ENCODE data around the gene THADA. TPM values are rescaled to one million over a fixed set of nuclear protein-coding genes. Genes with fewer than 3 reads are reported as not detected.

Gene THADA
- total RNA-seq, 1 donor from 2014 or later = 40.4 TPM

DNA sequence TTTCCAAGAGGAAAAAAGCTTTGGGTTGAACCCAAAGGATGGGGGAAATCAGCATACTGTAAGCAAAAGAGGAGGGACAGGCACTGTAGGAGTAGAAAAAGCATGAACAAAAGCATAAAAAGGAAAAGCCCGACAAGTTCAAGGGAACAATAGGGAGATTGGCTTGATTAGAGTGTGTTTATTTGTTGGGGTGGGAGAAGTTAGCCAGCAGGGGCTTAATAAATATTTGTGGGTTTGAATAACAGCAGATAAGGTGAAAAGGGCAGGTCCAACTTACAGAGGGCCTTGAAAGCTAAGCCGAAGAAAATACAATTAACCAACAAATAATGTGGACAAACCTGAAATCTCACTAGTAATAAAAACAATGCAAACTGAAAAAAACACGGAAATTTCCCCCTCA, 126.7 kb downstream of the THADA start:
- intact Hi-C loops (cut with micrococcal nuclease) = no loop called here

GRCh38 chr2:43467891-43468290, 127.9 kb downstream of the THADA start:
- intact Hi-C loops (cut with micrococcal nuclease) = no loop called here

GRCh38 chr2:43465234-43465633, 130.6 kb downstream of the THADA start:
- intact Hi-C loops (cut with micrococcal nuclease) = no loop called here

DNA sequence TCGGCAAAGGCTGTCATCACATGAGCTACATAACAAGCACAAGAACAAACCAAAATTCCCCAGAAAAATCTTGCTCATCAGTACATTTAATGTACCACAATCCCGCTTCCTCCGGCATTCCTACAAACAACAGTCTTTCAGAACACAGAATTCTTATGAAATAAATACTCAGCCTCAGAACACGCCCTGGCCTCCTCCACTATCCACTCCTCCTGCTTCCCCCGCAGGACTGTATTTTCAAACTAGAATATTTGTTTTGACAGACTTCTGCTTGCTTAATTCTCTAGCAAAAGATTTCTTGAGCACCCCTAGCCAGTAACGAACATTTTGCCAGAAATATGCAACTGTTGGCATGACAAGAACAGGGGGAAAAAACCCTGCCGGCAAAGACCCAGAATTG, 131.2 kb downstream of the THADA start:
- intact Hi-C loops (cut with micrococcal nuclease) = no loop called here

DNA sequence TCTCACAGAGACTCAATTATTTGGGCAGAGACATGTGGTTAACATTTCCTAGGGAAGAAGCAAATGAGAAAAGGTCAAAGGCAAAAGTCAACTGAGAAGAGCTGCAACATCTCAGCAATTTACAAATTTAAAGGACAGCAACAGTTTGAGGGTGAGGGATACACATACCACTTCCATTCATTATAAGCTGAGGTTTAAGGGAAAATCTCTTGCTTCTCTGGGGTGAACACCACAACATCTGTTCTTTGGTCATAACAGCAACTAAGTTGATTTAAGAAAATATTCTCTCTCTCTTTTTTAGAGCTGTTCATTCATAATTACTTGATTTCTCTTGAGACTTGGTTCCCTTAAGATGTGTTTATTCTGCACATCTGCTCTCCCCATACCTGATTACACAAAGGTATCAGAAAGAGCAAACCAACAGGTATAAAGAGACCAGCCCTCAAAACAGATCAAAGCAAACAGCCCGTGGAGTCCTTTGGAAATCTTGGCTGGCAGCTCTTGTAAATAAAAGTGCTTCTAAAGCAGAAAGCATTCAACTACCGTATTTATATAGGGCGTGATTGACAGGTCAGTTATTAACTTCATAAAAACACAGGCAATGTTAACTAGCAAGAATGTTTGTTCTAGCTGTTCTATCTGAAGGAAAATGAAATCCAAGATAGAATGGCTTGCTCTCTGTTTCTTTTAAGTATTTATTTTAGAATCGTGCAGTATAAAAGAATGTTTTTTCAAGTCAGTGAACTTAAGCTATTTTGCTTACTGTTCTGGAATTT, 132.8 kb downstream of the THADA start:
- intact Hi-C loops (cut with micrococcal nuclease) = no loop called here

DNA sequence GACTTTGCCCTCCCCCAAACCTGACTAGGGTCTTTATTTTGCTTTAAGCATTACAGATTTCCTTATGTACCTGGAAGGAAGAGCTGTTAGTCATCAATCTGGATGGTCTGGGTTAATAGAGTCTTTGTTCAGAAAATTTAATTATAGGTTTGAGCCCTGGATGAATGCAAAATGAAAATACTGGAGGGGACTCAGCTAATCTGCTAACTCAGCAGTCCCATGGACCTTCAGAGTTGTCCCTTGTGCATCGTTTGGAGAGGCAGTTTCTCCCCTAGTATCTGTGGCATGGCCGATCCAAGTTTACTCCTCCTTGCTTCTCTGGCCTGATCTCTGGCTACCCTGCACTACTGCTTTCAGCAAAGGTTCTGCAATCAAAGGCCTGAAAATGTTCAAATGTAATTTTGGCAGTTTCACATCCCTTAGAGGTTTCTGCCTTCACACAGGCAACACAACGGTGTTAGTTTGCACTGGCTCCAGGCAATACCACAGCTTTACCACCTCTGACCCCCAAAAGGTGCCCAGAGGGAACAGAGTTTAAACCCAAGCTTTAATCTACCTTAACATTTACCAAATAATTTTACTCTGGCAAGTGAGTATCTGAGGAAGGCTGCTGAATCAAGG, 134.3 kb downstream of the THADA start:
- intact Hi-C loops (cut with micrococcal nuclease) = no loop called here

DNA sequence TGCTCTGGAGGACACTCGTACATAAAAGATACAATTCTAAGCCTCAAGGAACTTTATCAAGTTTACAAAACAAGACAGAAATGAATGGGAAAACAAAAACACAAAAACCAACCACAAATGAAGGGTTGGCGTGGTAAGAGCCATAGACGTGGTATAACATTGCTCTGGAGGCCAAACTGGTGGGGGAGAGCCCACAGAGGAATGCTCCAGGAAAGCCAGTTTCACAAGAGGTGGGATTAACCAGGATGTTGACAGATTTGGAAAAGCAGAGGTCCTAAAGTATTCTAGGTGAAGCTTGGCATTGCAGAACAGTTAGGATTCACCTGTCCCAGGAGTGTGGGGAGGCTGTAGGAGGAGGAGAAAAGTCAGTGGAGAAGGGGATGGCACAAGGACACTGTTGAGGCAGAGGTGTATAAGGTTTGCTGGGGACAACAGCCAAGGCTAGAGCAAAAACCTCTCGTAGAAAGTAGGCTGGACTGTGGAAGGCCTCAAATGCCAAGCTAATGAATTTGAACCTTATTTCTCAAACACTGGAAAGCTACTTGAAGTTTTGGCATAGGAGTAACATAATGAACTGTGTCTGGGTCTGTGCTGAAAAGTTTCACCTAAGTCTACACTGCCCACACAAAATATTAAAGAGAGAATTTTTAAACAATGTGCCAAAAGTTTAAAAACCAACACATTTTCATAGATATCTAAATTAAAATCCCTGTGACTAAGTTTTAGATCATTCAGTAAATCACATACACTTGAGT, 135.1 kb downstream of the THADA start:
- intact Hi-C loops (cut with micrococcal nuclease) = no loop called here

DNA sequence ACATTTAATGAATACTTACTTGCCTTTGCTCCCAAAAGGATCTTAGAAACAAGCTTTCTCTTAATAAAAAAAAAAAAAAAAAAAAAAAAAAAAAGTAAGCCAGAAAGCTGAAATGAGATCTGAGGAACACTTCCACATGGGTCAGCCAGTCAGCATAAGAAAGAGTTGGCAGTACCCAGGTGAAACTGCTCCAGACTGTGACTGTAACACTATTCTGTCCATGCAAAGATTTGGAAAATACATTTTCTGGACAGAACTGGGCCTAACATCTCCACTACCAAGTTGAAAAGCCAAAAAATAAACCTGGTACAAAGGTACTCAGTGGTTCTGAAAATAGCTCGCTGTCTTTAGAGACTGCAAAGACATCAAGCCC, 135.7 kb downstream of the THADA start:
- intact Hi-C loops (cut with micrococcal nuclease) = no loop called here

- intact Hi-C loops (cut with micrococcal nuclease) = no loop called here
Observed at GRCh38 chr2:43459446-43460173, 136.2 kb downstream of the THADA start.

GRCh38 chr2:43458014-43458628, 137.7 kb downstream of the THADA start:
- intact Hi-C loops (cut with micrococcal nuclease) = no loop called here

DNA sequence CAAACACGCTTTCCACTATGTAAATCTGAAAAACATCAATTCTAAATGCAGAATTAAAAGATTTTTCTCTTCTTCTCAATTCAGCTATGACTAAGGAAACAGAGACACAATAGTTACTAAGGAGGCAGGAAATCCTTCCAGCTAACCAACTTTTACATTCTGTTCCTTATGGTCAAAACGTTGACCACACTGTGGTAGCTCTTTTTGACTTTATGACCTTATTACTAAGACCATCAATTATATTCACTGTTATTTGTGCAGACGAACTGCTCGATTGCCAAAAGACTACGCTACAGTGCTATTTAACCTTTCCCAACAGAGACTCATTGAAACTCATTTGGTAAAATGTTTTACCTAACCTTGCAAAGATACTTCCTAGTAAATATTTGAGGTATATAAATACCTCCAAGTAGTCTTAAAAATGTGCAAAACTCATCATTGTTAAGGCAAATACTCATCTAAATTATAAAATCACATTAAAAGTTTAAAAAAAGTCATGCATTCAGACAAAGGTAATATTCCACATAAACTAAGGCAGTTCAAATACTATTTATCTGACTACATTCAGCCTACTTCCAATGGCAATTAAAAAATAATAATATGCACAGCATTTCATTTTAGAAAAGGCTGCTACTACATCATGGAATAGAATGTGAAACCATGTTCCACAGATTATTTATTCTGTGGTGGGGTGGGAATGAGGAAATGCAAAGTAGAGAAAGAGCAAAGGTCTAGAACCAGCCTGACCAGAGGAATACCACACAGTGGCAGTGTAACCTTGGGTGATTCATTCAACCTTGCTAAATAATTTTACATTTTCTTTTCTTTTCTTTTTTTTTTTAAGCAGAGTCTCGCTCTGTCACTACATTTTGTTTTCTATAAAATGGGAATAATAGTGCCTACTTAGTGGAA, 139.9 kb downstream of the THADA start:
- intact Hi-C loops (cut with micrococcal nuclease) = no loop called here

DNA sequence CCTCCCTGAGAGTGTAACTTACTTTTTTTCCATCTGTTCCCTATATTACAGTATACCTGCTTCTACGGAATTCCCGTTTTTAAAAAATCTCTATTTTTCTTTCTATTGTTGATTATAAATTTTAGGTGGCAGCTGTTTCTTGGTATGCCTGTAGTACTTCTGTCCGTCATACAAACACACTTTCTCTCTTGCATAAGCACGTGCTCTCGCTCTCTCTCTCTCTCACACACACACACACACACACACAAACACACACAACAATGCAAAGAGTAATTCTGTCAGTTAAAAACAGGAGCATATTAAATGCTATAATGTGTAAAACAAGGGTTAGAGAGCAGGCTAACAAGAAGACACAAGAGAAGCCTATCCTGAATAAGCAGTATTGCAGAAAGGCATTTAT, 140.5 kb downstream of the THADA start:
- intact Hi-C loops (cut with micrococcal nuclease) = no loop called here

- intact Hi-C loops (cut with micrococcal nuclease) = no loop called here
Observed at GRCh38 chr2:43454791-43455190, 141.0 kb downstream of the THADA start.

- intact Hi-C loops (cut with micrococcal nuclease) = no loop called here
Observed at GRCh38 chr2:43453179-43454170, 142.4 kb downstream of the THADA start.

DNA sequence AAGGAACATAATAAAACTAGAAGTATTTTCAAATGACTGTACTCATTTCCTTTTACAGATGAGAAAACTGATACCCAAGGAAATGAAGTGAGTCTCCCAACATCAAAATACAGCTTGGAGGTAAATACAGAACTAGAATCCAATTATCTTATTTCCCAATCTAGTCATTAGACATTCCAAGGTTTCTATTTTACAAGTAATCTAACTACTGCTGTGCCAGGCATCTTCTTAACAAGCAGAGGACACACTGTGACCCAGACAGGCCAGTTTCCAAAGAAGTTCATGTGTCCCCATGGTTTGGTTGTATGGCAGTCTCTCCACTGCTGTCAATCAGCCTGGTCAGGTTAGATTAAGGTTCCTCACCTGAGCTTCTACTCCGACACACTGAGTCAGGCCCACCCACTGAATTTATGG, 143.5 kb downstream of the THADA start:
- intact Hi-C loops (cut with micrococcal nuclease) = no loop called here

DNA sequence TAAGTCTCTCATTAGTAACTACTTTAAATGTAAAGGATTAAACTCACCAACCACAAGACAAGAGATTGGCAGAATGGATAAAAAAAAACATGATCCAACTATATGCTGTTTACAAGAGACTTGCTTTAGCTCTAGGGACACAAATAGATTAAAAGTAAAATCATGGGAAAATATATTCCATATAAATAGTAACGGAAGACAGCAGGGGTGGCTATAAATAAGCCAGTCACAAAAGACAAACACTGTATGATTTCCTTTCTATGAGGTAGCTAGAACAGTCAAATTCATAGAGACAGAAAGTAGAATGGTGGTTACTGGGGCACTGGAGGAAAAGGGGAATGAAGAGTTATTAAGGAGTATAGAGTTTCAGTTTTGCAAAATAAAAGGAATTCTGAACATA, 145.2 kb downstream of the THADA start:
- intact Hi-C loops (cut with micrococcal nuclease) = no loop called here

- intact Hi-C loops (cut with micrococcal nuclease) = no loop called here
Observed at GRCh38 chr2:43448822-43449110, 147.1 kb downstream of the THADA start.

GRCh38 chr2:43448011-43448821, 147.6 kb downstream of the THADA start:
- intact Hi-C loops (cut with micrococcal nuclease) = no loop called here
